Skin epidermis (tissue), 12 donors: ENCODE results near the gene MAPK6.

Experiments used
- H3K27ac ChIP-seq, 21 experiments: fragments of 200-600 bp; sonication (generic) in 11 of 21; one replicate each; pipeline ENCODE4 v1.5.0; 2020; ENCODE audit warnings: mild to moderate bottlenecking in 3 of 21, inconsistent platforms in 2 of 21, moderate library complexity in 2 of 21
- H3K4me3 ChIP-seq, 7 experiments: fragments of 200-600 bp; sonication (generic) in 2 of 7; one replicate each; pipeline ENCODE4 v1.5.0; 2020; ENCODE audit warnings: inconsistent platforms in 2 of 7, mild to moderate bottlenecking in 2 of 7, moderate library complexity in 1 of 7

MAPK6 gene

DNA sequence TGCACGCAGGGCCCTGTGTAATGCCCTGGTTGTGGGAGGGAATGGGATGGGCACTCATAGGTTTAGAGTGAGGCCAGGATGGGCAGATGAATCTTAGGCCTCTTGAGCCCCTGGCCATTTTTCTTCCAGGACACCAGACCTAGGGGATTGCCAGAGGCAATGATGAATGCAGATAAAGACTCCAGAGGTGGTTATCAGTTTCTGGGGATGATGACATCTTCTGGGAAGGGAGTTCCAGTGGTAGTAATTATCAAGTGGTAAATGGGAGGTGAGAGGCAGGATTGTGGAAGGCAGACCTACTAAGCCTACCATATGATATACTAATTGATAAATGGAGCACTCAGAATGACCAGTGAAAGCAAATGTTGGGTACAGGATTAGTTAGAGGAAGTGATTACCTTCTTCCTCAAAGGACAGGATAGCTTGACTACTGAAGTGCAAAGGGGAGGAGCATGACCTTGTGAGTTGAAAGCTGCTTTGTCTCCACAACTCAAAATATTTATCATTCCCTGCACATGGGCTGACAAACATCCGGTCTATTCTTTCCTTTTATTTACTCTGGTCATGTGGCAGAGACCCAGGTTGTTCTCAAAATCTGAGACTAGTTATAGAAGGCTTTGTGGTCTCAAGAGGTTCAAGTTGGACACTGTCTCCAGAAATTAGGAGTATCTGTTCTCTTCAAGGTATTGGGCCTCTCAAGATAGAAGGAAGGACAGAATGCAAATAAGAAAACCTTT, 10.2 kb upstream of the MAPK6 start:
- Histone ChIP-seq H3K4me3 (no peak overlapping the region), H3K27ac (no peak overlapping the region)

DNA sequence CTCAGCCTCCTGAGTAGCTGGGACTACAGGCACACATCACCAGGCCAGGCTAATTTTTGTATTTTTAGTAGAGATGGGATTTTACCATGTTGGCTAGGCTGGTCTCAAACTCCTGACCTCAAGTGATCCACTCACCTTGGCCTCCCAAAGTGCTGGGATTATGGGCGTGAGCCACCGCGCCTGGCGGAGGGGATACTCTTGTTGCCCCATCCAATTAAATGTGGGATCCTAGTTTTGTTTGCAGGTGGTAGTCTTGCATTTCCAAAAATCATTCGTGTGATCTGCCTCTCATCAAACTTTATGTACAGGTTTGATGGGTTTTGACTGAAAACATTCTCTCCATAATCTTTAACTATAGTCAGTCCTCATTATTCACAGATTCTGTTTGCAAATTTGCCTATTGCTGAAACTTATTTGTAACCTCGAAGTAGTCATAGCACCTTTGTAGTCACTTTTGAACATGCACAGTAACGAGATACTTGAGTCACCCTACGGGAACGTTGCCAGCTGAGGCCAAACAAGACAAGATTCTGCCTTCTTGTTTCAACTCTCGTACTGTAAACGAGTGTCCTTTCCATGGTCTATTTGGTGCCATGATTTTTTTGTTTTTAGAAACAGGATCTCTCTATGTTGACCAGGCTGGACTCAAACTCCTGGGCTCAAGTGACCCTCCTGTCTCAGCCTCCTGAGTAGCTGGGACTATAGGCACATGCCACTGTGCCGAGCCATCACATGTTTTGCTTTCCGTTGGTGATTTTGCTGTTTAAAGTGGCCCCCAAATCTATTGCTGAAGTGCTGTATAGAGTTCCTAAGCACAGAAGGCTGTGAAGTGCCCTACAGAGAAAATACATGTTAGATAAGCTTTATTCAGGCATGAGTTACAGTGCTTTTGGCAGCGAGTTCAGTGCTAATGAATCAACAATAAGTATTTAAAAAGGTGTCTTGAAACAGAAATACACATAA, 8.1 kb upstream of the MAPK6 start:
- Histone ChIP-seq H3K27ac (peak overlapping the region in 12 of 21 experiments; percentile 13 to 70 (median 52)), H3K4me3 (no peak overlapping the region)

DNA sequence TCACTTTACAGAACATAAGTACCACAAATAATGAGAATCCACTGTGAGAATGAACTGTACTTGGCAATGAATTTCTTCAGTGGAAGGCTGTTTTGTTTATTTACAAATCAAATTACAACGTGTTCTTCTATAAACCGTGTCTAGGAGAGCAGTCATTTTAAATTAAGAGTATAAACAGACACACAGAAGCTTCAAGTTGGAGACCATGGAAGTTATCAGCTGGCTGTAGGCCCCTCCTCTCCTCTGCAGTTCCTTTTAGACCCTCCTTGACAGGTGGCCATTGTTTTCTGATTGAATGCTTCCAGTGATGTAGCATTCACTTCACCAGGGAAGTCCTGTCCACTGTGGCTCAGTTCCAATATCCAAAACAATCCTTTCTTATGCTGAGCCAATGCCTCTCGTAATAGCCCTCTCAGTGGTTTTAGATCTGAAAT, 7.3 kb upstream of the MAPK6 start:
- Histone ChIP-seq H3K27ac (peak overlapping the region in 9 of 21 experiments; percentile 17 to 70 (median 61)), H3K4me3 (no peak overlapping the region)

DNA sequence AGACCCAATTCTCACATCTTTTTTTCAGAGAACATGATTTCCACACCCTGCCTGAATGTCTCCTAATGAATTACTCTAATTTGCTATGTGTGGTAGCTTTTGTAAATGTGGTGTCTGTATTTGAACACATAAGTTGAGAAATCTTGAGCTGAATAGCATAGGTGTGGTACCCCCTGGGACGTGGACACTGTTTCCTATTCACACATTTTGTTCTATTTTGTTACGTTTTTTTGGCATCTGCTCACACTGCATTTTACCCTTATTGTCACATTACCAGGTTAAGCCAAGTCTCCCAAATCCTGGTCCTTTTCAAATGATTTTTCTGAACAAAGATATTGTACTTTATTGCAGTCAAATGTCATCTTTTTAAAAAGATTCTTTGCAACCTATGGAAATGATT, 6.8 kb upstream of the MAPK6 start:
- no peak overlapping the region for H3K4me3 ChIP-seq
- H3K27ac ChIP-seq: peak overlapping the region in 2 of 21 experiments; percentile 41 to 61

DNA sequence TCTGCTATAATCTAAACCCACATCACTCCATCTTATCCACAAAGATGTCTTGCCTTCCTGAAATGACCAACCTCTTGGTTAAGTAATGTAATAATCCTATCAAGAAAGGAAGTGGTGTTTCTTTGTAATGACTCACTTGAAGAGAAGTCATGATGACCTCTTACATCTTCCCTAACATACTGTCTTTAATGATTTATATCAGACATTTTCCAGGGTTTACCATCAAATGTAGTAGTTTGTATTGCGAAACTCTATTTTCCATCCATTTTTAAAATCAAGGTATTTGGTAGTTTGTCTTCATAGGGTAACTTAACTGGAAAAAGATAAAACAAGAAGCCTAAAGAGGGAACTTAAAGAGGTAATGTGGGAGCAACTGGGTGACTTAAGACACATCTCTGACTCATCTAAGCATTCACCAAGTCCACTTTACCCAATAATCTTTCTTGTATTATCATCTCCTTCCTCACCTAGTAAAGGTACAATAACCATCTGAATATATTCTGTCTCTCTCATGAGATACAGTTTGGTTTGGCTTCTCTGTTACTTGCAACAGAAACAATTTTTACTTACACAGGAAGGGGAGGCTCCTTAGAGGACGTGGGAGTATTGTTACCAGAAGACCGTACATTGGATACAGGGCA, 5.7 kb upstream of the MAPK6 start:
- Histone ChIP-seq H3K4me3 (no peak overlapping the region), H3K27ac (peak overlapping the region in 1 of 21 experiments; percentile 52)

DNA sequence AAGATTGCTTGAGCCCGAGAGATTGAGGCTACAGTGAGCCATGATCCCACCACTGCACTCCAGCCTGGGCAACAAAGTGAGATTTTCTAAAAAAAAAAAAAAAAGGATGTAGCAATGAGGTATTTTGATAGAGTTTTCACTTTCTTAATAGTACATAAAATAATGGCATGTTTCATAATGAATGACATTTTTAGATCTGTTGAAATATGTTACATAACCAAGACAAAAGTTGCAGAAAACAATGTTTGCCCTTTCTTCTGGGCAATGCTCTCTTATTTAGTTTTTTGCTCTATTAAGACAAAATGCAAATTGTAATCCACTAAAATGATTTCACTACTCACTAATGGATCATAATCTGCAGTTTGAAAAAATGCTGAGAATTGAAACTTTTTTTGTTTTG, 4.4 kb upstream of the MAPK6 start:
- Histone ChIP-seq H3K4me3 (no peak overlapping the region), H3K27ac (no peak overlapping the region)

DNA sequence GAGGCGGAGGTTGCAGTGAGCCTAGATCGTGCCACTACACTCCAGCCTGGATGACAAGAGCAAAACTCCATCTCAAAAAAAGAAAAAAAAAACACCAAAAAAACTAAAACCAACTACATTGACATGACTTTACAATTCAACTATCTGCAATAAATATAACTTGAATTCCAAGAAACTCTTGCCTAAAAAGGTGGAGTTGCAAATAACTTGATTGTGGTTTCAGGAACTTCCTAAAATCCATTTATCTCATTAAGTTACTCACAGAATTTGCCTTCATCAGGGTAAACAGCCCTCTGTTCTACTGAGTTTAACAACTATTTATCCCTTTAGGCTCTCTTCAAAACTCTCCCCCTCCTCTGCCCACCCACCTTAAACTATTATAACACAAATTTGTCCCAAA, 2.7 kb upstream of the MAPK6 start:
- H3K4me3 ChIP-seq: no peak overlapping the region

DNA sequence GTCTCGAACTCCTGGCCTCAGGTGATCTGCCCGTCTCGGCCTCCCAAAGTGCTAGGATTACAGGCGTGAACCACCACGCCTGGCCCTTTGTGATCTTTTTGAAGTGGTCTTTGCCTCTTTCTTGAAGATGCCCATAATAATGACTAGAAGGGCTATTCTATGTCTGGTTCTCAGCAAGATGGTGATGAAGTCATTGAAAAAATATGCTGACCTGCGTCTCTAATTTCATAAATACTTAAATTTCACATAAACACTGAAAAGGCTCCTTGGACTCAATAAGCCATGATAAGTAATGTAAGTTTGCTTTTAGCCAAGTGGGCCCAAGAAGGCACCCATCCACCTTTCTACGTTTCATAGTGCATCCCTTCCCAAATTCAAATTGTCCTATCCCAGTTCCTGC, 775 bp upstream of the MAPK6 start:
- Histone ChIP-seq H3K4me3 (peak overlapping the region in 2 of 7 experiments; percentile 35 to 64), H3K27ac (peak overlapping the region in 18 of 21 experiments; percentile 70 to 96 (median 91))

More for the DNA sequence above, 2.7 kb upstream of the MAPK6 start:
- no peak overlapping the region for H3K27ac ChIP-seq

DNA sequence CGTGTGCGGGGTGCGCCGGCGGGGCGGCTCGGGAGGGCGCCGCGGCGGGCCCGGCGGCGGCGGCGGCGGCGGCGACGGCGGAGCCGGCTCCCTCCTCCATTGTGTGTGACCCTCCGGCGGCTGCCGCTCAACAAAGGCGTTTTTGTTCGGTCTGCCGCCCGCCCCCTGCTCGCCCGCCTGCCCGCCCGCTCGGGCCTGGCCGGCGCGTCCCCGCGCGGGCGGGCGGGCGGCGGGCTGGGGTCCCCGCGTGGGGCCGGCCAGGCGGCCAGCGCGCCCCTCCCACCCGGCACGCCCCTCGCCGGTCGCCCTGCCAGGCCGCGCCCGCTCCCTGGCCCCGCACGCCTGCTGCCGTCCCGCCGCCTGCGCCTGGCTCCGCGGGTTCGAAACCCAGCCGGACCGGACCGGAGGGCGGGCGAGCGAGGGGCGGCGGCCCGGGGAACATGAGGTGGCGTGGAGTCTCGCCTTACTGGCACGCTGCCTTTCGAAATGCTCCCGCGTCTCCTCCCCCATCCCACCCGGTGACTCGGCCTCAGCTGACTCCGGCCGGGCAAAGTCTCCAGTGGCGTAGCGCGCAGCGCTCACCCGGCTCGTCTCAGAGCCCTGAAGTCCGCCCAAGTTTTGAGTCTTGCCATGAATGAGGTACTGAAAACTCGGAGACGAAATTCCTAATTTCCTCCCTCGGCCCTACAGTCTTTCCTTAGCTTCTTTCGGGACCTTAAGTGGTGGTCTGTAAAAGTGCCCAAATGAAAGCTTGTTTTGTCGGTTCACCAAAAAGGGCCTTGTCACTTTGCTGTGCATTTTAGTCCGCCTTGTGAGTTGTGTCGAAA, 588 bp downstream of the MAPK6 start:
- peak overlapping the region; percentile 51 to 79 (median 62) for H3K4me3 ChIP-seq
- peak overlapping the region; percentile 81 to 98 (median 95) for H3K27ac ChIP-seq

DNA sequence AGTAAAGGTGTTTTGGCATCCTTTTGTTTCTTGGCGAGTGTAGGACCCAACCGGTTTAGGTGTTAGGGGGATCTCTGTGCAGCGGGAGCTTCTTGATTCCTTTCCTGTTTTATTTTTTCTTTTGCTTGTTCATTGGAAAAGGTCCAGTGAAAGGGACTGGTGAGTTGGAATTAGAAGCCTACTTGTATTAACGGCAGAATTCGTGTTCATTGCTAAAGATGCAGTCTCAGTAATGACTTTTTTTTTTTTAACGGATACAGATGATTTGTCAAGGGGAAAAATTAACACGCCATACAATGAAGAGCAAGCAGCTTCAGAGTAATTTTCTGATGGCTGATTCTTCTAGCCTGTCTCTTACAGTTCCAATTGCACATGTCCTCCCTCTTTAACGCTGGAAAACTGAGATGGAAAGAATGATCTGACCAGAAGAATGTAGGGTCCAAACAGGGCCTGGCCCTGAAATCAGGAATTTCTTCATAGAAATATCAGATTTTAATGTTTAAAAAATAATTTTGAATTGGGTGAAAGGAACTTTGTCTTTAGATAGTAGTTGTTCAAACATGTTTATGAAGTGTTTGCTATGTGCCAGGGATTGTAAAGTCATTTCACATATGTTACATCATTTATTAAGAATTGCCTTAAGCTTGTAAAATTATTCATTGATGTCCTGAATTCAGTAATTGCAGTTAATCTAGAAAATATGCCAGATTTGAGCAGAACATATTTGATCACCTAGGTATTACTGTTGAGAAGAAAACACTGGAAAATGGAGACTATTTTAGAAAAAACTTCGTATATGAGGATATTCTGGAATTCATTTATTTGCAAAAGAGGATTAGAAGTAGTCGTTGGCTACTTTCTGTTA, 1.4 kb downstream of the MAPK6 start:
- peak overlapping the region; percentile 81 to 98 (median 95) for H3K27ac ChIP-seq
- peak overlapping the region; percentile 51 to 79 (median 62) for H3K4me3 ChIP-seq

DNA sequence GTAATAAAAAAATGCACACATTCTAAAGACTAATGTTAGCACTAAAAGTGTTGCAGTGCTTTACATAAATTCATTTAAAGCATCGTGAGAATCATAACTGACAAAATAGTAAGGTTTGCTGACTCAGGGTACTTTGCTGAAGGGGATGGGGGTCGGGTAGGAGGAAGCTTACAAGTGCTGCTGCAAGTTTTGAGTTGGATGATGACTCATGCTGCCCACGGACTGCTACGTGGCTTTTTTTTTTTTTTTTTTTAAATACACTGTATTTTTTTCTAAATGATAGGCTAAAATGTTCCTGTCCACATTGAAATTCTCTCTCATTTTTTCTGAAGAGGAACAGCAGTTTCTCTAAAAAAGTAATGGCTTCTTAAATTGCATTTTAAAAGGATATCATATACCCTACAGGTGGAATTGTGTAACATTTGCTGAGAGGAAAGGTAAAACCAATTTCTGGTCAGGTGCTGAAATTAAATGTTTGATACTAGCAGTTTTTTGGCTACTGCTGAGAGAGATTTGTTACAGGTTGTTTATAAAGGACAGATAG, 2.2 kb downstream of the MAPK6 start:
- peak overlapping the region; percentile 51 to 79 (median 62) for H3K4me3 ChIP-seq
- peak overlapping the region in 20 of 21 experiments; percentile 39 to 98 (median 95) for H3K27ac ChIP-seq

DNA sequence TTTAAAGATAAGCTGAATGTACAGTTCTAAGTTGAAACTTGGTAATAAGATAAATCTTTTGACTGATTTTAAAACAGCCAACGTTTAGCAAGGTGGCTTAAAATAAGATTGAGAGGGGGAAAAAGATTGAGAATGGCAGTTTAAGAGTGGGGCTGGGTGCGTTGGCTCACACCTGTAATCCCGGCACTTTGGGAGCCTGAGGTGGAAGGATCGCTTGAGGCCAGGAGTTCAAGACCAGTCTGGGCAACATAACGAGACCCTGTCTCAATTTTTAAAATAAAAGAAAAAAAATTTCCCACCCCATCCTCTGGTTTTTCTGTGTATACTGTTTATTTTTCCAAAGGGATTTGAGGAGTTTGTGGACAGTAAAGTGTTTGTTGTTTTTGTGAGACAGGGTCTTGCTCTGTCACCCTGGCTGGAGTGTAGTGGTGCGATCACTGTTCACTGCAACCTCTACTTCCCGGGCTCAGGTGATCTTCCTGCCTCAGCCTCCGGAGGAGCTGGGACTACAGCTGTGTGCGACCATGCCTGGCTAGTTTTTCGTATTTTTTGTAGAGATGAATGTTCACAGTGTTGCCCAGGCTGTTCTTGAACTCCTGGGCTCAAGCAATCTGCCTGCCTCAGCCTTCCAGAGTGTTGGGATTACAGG, 3.0 kb downstream of the MAPK6 start:
- H3K4me3 ChIP-seq: peak overlapping the region; percentile 8 to 79 (median 62)
- H3K27ac ChIP-seq: peak overlapping the region in 20 of 21 experiments; percentile 6 to 98 (median 95)

DNA sequence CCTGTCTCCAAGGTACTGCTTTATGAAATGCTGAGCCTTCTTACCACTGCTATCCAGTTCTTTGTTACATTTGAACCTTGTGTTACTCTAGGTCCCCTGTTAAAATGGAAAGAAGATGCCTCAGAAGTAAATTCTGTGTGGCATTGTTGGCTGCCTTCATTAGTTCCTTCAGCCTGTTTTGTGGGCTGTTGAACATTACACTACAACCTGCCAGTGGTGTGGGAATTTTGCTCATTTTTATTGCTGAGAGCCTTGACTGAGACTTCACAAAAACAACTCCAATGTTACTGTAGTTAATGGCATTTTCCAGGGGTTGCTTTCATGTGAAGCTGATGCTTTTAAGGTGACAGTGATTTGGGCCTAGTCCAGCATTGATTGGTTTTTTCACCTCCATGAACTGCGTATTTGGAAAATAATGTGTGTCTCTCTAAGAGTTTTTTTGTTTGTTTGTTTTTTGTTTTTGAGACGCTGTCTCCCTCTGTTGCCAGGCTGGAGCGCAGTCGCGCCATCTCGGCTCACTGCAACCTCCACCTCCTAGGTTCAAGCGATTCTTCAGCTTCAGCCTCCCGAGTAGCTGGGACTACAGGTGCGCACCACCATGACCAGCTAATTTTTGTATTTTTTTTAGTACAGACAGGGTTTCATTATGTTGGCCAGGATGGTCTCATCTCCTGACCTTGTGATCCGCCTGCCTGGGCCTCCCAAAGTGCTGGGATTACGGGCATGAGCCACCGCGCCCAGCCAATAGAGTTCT, 4.3 kb downstream of the MAPK6 start:
- Histone ChIP-seq H3K27ac (peak overlapping the region in 14 of 21 experiments; percentile 5 to 98 (median 88)), H3K4me3 (no peak overlapping the region)

DNA sequence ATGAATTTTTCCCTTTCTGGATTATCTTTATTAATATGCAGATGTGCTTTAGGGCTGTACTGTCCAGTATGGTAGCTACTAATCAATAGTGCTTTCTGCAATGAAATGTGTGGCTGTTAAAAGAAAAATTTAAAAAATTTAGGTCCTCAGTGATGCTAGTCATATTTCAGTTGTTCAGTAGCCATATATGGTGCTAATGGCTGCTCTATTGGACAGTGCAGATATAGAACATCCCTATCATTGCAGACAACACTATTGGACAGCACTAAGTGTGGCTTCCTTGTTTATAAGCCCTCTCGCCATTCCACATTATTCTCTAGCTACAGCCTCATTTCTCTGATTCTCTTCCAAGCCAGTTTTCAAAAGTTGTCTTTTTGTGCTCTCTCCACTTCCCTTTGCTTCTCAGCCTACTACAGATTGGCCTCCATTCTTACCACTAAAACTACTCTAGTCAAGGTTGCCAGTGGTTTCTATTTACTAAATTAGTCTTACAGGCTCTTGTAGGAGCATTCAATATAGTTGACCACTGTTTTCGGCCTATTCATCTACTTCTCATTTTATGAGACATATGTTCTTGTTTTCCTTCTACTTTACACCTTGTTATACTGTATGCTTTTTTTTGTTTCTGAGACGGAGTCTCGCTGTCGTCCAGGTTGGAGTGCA, 9.5 kb downstream of the MAPK6 start:
- Histone ChIP-seq H3K4me3 (no peak overlapping the region), H3K27ac (peak overlapping the region in 1 of 21 experiments; percentile 19)

DNA sequence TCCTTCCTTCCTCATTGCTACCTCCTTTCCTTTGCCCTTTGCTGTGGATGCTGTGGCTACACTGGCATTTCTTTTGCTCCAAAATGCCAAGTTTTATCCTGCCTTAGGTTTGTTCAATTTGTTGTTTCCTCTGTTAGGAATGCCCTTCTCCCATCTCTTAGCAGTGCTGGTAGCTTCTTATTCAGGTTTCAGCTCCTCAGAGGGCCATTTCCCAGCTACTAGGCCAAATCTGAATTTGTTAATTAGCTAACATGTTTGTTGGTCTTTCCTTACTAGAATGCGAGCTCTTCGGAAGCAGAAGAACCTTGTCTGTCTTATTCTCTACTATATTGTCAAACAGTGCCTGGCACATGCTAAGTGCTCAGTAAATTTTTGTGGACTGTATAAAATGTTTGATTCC, 11.0 kb downstream of the MAPK6 start:
- peak overlapping the region in 4 of 21 experiments; percentile 1 to 39 (median 13) for H3K27ac ChIP-seq
- H3K4me3 ChIP-seq: no peak overlapping the region

DNA sequence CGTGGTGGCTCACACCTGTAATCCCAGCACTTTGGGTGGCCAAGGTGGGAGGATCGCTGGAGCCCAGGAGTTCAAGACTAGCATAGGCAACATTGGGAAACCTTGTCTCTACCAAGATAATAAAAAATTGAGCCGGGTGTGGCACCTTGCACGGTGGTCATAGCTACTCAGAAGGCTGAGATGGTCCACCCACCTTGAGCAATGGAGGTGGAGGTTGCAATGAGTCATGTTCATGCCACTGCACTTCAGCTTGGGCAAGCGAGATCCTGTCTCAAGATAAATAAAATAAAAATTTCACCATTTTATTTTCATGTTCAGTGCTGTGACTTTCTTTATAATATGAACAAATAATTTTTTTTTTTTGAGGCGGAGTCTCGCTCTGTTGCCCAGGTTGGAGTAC, 12.5 kb downstream of the MAPK6 start:
- Histone ChIP-seq H3K27ac (peak overlapping the region in 1 of 21 experiments; percentile 11), H3K4me3 (no peak overlapping the region)
